GM12872 (cell line): Measurements from ENCODE around the gene RHEX.

ENCODE experiments used
- CTCF ChIP-seq: IDR thresholded peaks from 3 replicates; pipeline ENCODE4 v1.5.1; 2011; ENCODE audit warnings: low read depth, mild to moderate bottlenecking, low read length, moderate library complexity; ENCODE audit not compliant: insufficient read depth

Gene RHEX

DNA sequence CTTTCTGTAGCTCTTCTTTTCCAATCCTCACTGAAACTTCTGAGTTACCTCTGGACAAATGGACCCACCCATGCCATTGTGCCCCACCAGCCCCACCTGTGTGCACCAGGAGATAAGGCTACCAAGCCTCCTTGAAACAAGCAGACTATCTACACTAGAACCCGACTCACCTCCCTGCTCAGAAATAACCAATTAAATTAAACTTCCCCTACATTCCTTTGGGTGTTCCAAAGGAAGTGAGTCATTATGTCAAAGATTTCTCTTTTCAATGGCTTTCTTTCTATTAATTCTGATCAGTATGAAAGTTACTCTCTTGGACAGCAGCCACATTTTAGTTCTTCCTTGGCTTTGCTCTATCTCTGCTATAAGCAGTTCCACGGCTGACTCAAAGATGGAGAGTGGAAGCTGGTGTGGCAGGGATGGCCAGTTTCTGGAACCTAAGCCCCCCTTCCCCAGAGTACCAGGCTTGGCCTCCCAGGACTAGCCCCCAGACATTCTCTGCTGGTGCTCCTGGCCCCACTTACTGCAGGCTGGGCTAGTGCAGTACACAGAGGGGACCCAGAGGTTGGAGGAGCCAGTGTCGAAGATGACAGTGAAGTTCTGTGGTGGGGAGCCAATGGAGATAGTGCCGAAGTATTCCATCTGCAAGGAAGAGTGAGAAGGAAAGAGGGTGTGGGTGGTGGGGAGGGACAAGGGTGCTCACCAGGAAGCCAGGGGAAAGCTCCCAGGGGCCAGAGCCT, 31.2 kb upstream of the RHEX start:
- TF ChIP-seq CTCF, result no peak

- no peak for TF ChIP-seq CTCF
These were observed 30.2 kb upstream of the RHEX start for GRCh38 chr1:206022766-206023165.

DNA sequence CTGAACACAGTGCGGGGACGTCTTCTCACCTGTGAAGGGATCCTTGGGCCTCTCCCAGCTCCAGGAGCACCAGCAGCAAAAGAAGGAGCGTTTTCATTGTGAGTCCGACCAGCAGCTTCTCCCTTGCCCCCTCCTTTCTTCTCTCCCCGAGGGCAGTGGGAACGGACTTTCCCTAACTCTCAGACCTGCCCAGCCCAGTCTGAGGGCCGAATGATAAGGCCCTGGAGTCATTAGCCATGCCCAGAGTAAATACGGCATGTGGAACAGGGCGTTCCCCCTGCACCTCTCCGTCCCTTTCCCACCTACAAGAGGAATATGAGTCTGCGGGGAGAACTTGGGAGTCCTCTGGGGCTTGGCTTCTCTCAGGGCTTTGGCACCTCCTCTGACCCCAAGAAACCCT, 29.3 kb upstream of the RHEX start, which contains the start of gene CTSE:
Gene CTSE, minus strand, starts transcription at position 201 of the 400 bp plus-strand sequence. Its CDS starts 104 bp downstream, at position 97.
- no peak for TF ChIP-seq CTCF

GRCh38 chr1:206025283-206025820, 27.6 kb upstream of the RHEX start:
- no peak for TF ChIP-seq CTCF

- no peak for TF ChIP-seq CTCF
These were observed 23.5 kb upstream of the RHEX start for GRCh38 chr1:206029484-206029883.

DNA sequence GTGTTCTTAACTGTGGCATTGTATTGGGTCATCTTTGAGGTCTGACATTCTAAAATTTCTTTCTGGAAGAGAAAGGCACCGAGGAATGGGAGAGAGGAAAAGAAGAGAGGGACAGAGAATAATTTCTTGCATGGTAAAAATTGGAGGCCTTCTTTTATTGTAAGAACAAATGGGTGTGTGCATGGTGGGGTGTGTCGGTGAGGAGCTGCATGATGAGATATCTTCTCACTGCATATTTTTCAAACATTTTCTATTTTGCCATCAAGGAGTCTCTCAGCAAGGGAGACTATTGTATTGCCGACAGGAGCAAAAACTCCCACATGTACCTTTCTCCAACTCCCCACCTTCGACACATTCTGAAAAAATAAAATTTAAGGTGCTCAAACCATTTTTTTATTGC, 22.8 kb upstream of the RHEX start:
- no peak for TF ChIP-seq CTCF

DNA sequence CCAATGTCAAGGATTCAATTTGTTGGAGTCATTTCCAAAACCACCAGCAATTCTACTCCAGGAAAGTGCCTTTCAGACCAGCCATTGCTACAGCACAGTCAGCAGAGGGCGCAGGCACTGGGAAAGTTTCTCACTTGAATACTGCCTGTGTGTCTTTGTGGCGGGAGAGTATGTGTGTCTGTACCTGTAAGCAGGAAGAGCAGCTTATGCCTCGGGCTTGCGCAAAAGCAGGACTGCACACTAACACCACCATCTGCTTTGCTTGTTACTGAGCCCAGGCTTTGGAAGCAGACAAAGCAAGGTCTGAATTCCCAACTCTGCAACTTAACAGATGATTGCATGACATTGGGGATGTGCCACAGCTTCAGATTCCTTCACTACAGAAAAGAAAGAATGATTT, 22.3 kb upstream of the RHEX start:
- peak; percentile 97 for TF ChIP-seq CTCF
